ENCODE results near the gene ARHGAP26. TPM values are rescaled to one million over a fixed set of nuclear protein-coding genes. Genes with fewer than 3 reads are reported as not detected.

The ARHGAP26 gene
- total RNA-seq, 1 experiment from 2014 or later, result 11.8 TPM

GRCh38 chr5:142871363-142872193 lies 101.4 kb downstream of the ARHGAP26 start:
- in situ Hi-C loops (cut with HindIII; ENCODE audit: low pct_unique_long_range_greater_than_20kb, low sequenced_read_pairs), result no loop called here

GRCh38 chr5:142872217-142872616 lies 102.0 kb downstream of the ARHGAP26 start:
- in situ Hi-C loops (cut with HindIII; ENCODE audit: low pct_unique_long_range_greater_than_20kb, low sequenced_read_pairs), result no loop called here
- no peak for DNase-seq (ENCODE audit: low read depth, low spot score)

More at GRCh38 chr5:142871363-142872193, 101.4 kb downstream of the ARHGAP26 start:
- DNase-seq (ENCODE audit: low read depth, low spot score), result no peak

DNA sequence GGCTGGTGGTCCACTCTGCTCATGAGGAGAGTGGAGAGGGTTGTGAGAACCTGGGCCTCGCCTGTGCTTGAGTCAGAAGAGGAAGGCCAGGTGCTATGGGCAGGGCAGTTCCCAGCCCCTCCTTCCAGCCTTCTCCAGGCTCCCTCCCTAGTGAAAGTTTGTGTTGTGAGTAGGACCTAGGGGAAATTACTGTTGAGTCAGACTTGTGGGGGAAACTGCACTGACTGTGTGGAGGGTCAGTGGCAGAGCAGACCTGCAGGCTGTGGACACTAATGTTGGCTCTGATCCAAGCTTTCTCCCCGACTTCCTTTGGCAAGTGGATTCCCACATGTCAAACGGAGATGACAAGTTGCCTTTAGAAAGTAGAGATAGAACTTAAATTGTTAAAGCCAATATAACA lies 102.6 kb downstream of the ARHGAP26 start:
- DNase-seq (ENCODE audit: low read depth, low spot score), result no peak
- in situ Hi-C loops (cut with HindIII; ENCODE audit: low pct_unique_long_range_greater_than_20kb, low sequenced_read_pairs), result no loop called here

- in situ Hi-C loops (cut with HindIII; ENCODE audit: low pct_unique_long_range_greater_than_20kb, low sequenced_read_pairs), result no loop called here
- no peak for DNase-seq (ENCODE audit: low read depth, low spot score)
Measured at GRCh38 chr5:142873831-142874230, 103.7 kb downstream of the ARHGAP26 start.

- no peak for DNase-seq (ENCODE audit: low read depth, low spot score)
- in situ Hi-C loops (cut with HindIII; ENCODE audit: low pct_unique_long_range_greater_than_20kb, low sequenced_read_pairs), result no loop called here
Measured at GRCh38 chr5:142874540-142874939, 104.4 kb downstream of the ARHGAP26 start.

GRCh38 chr5:142875936-142876335 lies 105.8 kb downstream of the ARHGAP26 start:
- no peak for DNase-seq (ENCODE audit: low read depth, low spot score)
- in situ Hi-C loops (cut with HindIII; ENCODE audit: low pct_unique_long_range_greater_than_20kb, low sequenced_read_pairs), result loop anchor here (25.0 kb wide), 2 partner anchors 139 to 714 kb away; no protein-coding TSS in a partner anchor

GRCh38 chr5:142876817-142877216 lies 106.6 kb downstream of the ARHGAP26 start:
- DNase-seq (ENCODE audit: low read depth, low spot score), result peak; percentile 62
- in situ Hi-C loops (cut with HindIII; ENCODE audit: low pct_unique_long_range_greater_than_20kb, low sequenced_read_pairs), result loop anchor here (25.0 kb wide), 2 partner anchors 140 to 715 kb away; no protein-coding TSS in a partner anchor

DNA sequence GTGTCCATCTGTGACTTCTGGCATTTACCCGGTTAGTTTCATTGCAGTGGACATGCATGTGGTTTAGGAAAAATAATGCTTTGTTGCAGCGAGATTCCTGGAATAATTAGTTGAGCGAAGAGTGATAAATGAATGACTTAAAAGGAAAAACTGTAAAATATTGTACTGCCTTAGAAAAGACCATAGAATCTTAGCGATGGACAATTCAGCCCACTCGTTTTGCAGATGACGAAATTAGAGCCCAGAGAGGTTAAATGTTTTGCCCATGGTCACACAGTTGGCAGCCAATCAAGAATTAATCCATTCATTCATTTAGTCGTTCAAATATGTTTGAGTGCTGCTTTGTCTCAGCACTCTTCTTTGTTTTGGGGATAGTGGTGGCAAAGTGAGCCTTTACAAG lies 107.9 kb downstream of the ARHGAP26 start:
- in situ Hi-C loops (cut with HindIII; ENCODE audit: low pct_unique_long_range_greater_than_20kb, low sequenced_read_pairs), result loop anchor here (25.0 kb wide), 2 partner anchors 141 to 716 kb away; no protein-coding TSS in a partner anchor
- DNase-seq (ENCODE audit: low read depth, low spot score), result no peak

GRCh38 chr5:142878638-142879037 lies 108.5 kb downstream of the ARHGAP26 start:
- in situ Hi-C loops (cut with HindIII; ENCODE audit: low pct_unique_long_range_greater_than_20kb, low sequenced_read_pairs), result loop anchor here (25.0 kb wide), 2 partner anchors 141 to 716 kb away; no protein-coding TSS in a partner anchor

GRCh38 chr5:142881076-142881783 lies 111.1 kb downstream of the ARHGAP26 start:
- in situ Hi-C loops (cut with HindIII; ENCODE audit: low pct_unique_long_range_greater_than_20kb, low sequenced_read_pairs), result loop anchor here (25.0 kb wide), 2 partner anchors 144 to 719 kb away; no protein-coding TSS in a partner anchor
- no peak for DNase-seq (ENCODE audit: low read depth, low spot score)

More at GRCh38 chr5:142878638-142879037, 108.5 kb downstream of the ARHGAP26 start:
- DNase-seq (ENCODE audit: low read depth, low spot score), result no peak

- DNase-seq (ENCODE audit: low read depth, low spot score), result no peak
- in situ Hi-C loops (cut with HindIII; ENCODE audit: low pct_unique_long_range_greater_than_20kb, low sequenced_read_pairs), result loop anchor here (25.0 kb wide), 2 partner anchors 144 to 719 kb away; no protein-coding TSS in a partner anchor
Measured at GRCh38 chr5:142881784-142882126, 111.6 kb downstream of the ARHGAP26 start.

DNA sequence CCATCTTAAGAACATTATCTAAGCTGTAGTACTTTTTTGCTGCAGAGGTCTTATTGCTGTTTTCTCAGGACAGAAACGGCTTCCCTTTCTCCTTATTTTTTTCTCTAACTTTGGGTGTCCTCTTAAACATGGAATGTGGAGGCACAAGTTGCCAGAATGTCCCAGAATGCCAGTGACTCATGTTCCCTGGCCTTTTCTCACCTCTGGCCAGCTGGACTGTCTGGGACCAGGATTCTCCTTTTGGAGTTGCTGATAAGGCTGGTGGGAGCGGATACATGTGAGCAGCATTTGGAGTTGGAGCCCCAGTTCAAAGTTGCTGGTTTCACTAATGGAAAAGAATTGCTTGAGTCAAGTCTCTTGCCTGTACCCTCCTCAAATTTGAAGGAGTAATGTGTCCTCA lies 112.8 kb downstream of the ARHGAP26 start:
- DNase-seq (ENCODE audit: low read depth, low spot score), result no peak
- in situ Hi-C loops (cut with HindIII; ENCODE audit: low pct_unique_long_range_greater_than_20kb, low sequenced_read_pairs), result loop anchor here (25.0 kb wide), 2 partner anchors 146 to 721 kb away; no protein-coding TSS in a partner anchor

DNA sequence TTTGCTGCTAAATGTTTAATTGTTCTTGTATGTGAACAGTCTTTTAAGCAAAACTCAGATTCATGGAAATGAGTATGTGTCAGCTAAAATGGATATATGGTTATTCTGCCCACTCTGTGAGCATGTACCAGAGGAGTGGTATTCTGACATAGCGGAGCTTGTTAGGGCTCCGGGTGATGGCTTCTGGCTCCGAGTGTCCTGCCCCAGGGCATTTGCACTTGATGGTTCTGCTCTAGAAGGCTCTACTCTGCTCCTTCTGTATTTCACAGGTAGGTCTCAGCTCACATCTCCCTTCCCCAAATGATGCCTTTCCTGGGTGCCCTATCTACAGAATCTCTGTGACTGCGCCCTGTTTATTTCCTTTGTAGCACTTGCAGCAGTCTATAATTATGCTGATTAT lies 113.3 kb downstream of the ARHGAP26 start:
- DNase-seq (ENCODE audit: low read depth, low spot score), result no peak
- in situ Hi-C loops (cut with HindIII; ENCODE audit: low pct_unique_long_range_greater_than_20kb, low sequenced_read_pairs), result loop anchor here (25.0 kb wide), 2 partner anchors 146 to 721 kb away; no protein-coding TSS in a partner anchor

DNA sequence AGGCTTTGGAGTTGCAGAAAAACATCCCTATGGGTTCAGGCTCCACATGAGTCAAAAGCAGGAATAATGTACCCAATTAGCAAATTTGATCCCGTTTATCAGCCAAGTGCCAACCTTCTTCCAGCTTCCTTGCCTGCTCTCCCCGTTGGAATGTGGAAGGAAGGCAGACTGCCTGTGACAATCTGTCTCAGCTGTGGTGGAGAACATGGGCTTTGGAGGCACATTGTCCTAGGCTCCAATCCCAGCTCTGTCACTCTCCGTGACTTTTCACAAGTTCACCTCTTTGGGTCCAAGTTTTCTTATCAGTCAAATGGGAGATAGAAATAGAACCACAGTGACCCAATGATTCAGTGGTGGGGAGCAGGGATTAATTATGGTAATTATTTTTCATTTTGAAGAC lies 113.9 kb downstream of the ARHGAP26 start:
- DNase-seq (ENCODE audit: low read depth, low spot score), result no peak
- in situ Hi-C loops (cut with HindIII; ENCODE audit: low pct_unique_long_range_greater_than_20kb, low sequenced_read_pairs), result loop anchor here (25.0 kb wide), 2 partner anchors 147 to 722 kb away; no protein-coding TSS in a partner anchor

DNA sequence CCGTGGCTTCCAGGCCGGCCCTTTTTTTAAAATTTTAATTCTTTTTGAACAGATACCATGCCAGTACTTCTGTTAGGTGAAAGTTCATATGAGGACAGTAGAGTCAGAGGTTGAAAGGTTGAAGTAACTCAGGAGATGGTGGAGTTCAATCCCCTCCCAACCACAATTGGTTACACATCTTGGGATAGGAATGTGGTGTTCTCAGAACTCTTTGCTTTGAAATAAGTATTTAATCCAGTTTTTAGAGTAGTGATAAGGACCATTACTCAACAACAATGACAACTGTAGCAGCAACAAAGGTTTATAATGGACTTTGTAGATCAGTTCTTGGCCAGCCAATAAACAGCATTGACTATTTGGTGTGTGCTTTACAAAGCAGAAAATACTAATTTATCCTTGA lies 116.0 kb downstream of the ARHGAP26 start:
- no peak for DNase-seq (ENCODE audit: low read depth, low spot score)
- in situ Hi-C loops (cut with HindIII; ENCODE audit: low pct_unique_long_range_greater_than_20kb, low sequenced_read_pairs), result loop anchor here (25.0 kb wide), 2 partner anchors 149 to 724 kb away; no protein-coding TSS in a partner anchor

DNA sequence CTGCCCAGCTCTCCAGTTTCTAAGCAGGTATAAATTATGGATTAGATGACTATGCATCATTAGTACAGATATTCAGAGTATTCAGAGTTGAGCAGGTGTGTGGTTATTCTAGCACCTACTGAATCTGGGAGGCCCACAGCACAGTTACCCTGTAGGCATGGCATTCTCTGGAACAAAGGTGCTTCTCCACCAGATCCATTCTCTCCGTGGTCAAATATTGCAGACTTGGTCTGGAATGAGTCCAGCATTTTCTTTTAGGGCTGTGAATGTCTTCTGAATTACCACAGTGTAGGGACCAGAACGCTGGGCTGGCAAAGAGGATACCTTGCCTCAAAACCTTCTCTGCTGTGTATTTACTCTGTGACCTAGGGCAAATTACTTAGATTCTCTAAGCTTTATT lies 116.8 kb downstream of the ARHGAP26 start:
- in situ Hi-C loops (cut with HindIII; ENCODE audit: low pct_unique_long_range_greater_than_20kb, low sequenced_read_pairs), result loop anchor here (25.0 kb wide), 2 partner anchors 150 to 725 kb away; no protein-coding TSS in a partner anchor
- DNase-seq (ENCODE audit: low read depth, low spot score), result no peak

GRCh38 chr5:142888469-142889085 lies 118.4 kb downstream of the ARHGAP26 start:
- DNase-seq (ENCODE audit: low read depth, low spot score), result peak; percentile 73
- in situ Hi-C loops (cut with HindIII; ENCODE audit: low pct_unique_long_range_greater_than_20kb, low sequenced_read_pairs), result loop anchor here (25.0 kb wide), 2 partner anchors 151 to 726 kb away; no protein-coding TSS in a partner anchor

Measured in SK-MEL-5 (cell line).